Osteoblast (primary cell): ENCODE data around the gene MTA1. TPM values are rescaled to one million over a fixed set of nuclear protein-coding genes. Genes with fewer than 3 reads are reported as not detected.
A peak's percentile ranks its signal among the peaks of the same experiment; 100 is the strongest.

Experiments
- DNase-seq: peaks from one replicate; pipeline ENCODE4 v3.0.0; 2011; ENCODE audit warnings: low spot score, mixed read lengths; ENCODE audit not compliant: insufficient read length; ENCODE audit errors: missing footprints
- H2AFZ ChIP-seq: 2 replicates; pipeline ENCODE4 v1.6.0; 2011; ENCODE audit warnings: mild to moderate bottlenecking, low read length
- H3K27ac ChIP-seq: 2 replicates; pipeline ENCODE4 v1.5.1; 2011; ENCODE audit warnings: mild to moderate bottlenecking, low read depth, low read length, moderate library complexity
- H3K27me3 ChIP-seq: 2 replicates; pipeline ENCODE4 v1.6.0; 2012; ENCODE audit warnings: mild to moderate bottlenecking, control low read depth, inconsistent platforms, low read length, moderate library complexity; ENCODE audit not compliant: insufficient read depth
- H3K36me3 ChIP-seq: 2 replicates; pipeline ENCODE4 v1.5.1; 2011; ENCODE audit warnings: mild to moderate bottlenecking, low read length, control low read depth, moderate library complexity; ENCODE audit not compliant: insufficient read depth
- H3K4me1 ChIP-seq: 2 replicates; pipeline ENCODE4 v1.5.1; 2011; ENCODE audit warnings: mild to moderate bottlenecking, low read length, control low read depth, moderate library complexity; ENCODE audit not compliant: insufficient read depth
- H3K4me2 ChIP-seq: 2 replicates; pipeline ENCODE4 v1.6.0; 2011; ENCODE audit warnings: mild to moderate bottlenecking, low read length; ENCODE audit not compliant: insufficient read depth
- H3K4me3 ChIP-seq: fragments of 200-600 bp; sonication (generic); 3 replicates; pipeline ENCODE4 v1.5.1; 2012; ENCODE audit warnings: mild to moderate bottlenecking, low read length, inconsistent platforms; ENCODE audit not compliant: insufficient read depth
- H3K79me2 ChIP-seq: 2 replicates; pipeline ENCODE4 v1.6.0; 2012; ENCODE audit warnings: mild to moderate bottlenecking, low read length, control low read depth, inconsistent platforms; ENCODE audit not compliant: insufficient read depth
- H3K9me3 ChIP-seq: 2 replicates; pipeline ENCODE4 v1.5.1; 2011; ENCODE audit warnings: low read depth, low read length, control low read depth
- H4K20me1 ChIP-seq: 2 replicates; pipeline ENCODE4 v1.6.0; 2012; ENCODE audit warnings: mild to moderate bottlenecking, low read length, control low read depth; ENCODE audit not compliant: insufficient read depth
- total RNA-seq: library from RNA; depleted of rRNA; stranded (reverse); fragments of >200 nt; gene quantifications from 2 replicates; pipeline ENCODE4 v1.2.3, GENCODE V29; 2012
- TF ChIP-seq, protein P1 (sequence below): IDR thresholded peaks from 2 replicates; pipeline ENCODE4 v1.5.1; 2011; ENCODE audit warnings: mild to moderate bottlenecking, low read depth, low read length, moderate library complexity; ENCODE audit errors: extremely low read depth

Gene MTA1
- total RNA-seq, 1 donor, result 60.4 TPM

- no peaks in the 10 kb centered on the region for H4K20me1 ChIP-seq
- H3K27ac ChIP-seq, result no peak overlapping the region
- H3K9me3 ChIP-seq, result no peaks in the 10 kb centered on the region
- H3K27me3 ChIP-seq, result peaks cover 11% of the 10 kb centered on the region
- no peak overlapping the region for H3K4me3 ChIP-seq
- DNase-seq, result no peak
- H3K4me1 ChIP-seq, result no peaks in the 10 kb centered on the region
- H3K4me2 ChIP-seq, result no peak overlapping the region
- TF ChIP-seq, protein P1, sequence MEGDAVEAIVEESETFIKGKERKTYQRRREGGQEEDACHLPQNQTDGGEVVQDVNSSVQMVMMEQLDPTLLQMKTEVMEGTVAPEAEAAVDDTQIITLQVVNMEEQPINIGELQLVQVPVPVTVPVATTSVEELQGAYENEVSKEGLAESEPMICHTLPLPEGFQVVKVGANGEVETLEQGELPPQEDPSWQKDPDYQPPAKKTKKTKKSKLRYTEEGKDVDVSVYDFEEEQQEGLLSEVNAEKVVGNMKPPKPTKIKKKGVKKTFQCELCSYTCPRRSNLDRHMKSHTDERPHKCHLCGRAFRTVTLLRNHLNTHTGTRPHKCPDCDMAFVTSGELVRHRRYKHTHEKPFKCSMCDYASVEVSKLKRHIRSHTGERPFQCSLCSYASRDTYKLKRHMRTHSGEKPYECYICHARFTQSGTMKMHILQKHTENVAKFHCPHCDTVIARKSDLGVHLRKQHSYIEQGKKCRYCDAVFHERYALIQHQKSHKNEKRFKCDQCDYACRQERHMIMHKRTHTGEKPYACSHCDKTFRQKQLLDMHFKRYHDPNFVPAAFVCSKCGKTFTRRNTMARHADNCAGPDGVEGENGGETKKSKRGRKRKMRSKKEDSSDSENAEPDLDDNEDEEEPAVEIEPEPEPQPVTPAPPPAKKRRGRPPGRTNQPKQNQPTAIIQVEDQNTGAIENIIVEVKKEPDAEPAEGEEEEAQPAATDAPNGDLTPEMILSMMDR, result no peak
- H3K36me3 ChIP-seq, result no peaks in the 10 kb centered on the region
- no peaks in the 10 kb centered on the region for H3K79me2 ChIP-seq
- no peak overlapping the region for H2AFZ ChIP-seq
These were observed 89.0 kb downstream of the MTA1 start for GRCh38 chr14:105508601-105509000.

DNA sequence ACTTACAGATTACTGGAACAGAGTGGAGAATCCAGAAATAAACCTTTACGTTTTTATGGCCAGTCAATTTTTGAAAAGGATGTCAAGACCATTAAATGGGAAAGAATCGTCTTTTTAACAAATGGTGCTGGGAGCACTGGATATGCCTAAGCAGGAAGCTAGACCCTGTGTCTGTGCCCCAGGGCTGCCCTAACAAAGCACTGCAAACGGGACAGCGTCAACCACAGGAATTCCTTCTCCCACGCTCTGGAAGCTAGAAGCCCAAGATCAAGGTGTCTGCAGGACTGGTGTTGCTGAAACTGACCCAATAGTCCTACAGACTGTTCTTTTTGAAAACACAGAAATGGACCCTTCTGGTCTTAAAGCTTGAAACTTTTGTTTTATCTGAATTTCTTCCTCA, 97.5 kb downstream of the MTA1 start:
- Histone ChIP-seq H3K79me2 (no peaks in the 10 kb centered on the region), H3K27ac (no peak overlapping the region), H3K4me2 (no peak overlapping the region), H3K9me3 (no peaks in the 10 kb centered on the region), H4K20me1 (no peaks in the 10 kb centered on the region), H3K36me3 (no peaks in the 10 kb centered on the region), H3K4me3 (no peak overlapping the region), H3K4me1 (no peaks in the 10 kb centered on the region), H3K27me3 (peaks cover 12% of the 10 kb centered on the region), H2AFZ (no peak overlapping the region)
- TF ChIP-seq, protein P1, result no peak
- no peak for DNase-seq

DNA sequence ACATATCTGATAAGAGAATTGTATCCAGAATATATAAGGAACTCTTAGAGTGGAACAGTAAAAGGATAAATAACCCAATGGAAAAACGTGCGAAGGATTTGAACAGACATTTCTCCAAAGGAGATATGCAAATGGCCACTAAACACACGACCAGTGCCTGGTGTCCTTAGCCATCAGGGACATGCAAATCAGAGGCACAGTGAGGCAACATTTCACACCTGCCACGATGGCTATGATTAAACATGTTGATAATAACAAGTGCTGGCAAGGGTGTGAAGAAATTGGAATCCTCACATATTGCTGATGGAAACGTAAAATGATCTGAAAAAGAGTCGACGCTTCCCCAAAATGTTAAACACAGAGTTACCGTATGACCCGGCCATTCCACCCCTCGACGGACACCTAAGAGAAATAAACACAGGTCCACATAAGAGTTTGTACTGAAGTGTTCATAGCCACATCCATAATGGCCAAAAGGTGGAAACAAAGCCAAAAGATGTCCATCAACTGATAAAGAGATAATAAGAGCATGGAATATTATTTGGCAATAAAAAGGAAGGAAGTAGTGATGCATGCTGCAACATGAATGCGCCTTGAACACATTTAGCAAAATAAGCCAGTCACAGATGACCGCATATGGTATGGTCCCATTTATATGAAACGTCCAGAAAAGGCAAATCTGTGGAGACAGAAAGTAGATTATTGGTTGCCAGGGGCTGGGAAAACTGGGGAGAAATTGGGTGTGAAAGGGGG, 100.5 kb downstream of the MTA1 start:
- TF ChIP-seq, protein P1, result no peak

More for the DNA sequence above, 100.5 kb downstream of the MTA1 start:
- Histone ChIP-seq H3K36me3 (no peaks in the 10 kb centered on the region), H4K20me1 (no peaks in the 10 kb centered on the region), H3K9me3 (no peaks in the 10 kb centered on the region), H2AFZ (no peak overlapping the region), H3K79me2 (no peaks in the 10 kb centered on the region), H3K4me2 (no peak overlapping the region), H3K4me3 (no peak overlapping the region), H3K27ac (no peak overlapping the region), H3K4me1 (no peaks in the 10 kb centered on the region), H3K27me3 (peaks cover 14% of the 10 kb centered on the region)
- peak; percentile 30 for DNase-seq

Other genes with a start within 250 kb of the MTA1 start
- gene NUDT14, start 238.5 kb upstream of the MTA1 start, total RNA-seq, result 13.6 and 15.9 TPM in 2 replicates
- gene BTBD6, start 171.3 kb upstream of the MTA1 start, total RNA-seq, result 54.3 and 60.1 TPM in 2 replicates
- 33.6 and 34.4 TPM in 2 replicates for gene BRF1, start 118.8 kb upstream of the MTA1 start, total RNA-seq
- 81.1 and 81.3 TPM in 2 replicates for gene PACS2, start 105.1 kb upstream of the MTA1 start, total RNA-seq
- under 0.01 and 0.29 TPM in 2 replicates for gene TEX22, start 21.3 kb upstream of the MTA1 start, total RNA-seq
- 31.5 and 43.8 TPM in 2 replicates for gene CRIP2, start 55.0 kb downstream of the MTA1 start, total RNA-seq
- gene CRIP1, start 67.1 kb downstream of the MTA1 start, total RNA-seq, result 5.0 and 8.7 TPM in 2 replicates
- gene TEDC1, start 71.4 kb downstream of the MTA1 start, total RNA-seq, result 3.2 and 5.1 TPM in 2 replicates
- gene TMEM121, start 106.8 kb downstream of the MTA1 start, total RNA-seq, result 1.8 and 2.7 TPM in 2 replicates